SU-DHL-6 (cell line): ENCODE measurements around the gene RNF144B.

Experiments used
- EZH2phosphoT487 ChIP-seq: fragments of 200-600 bp; sonication (generic), shearing (Covaris generic); conservative IDR thresholded peaks from 2 replicates; pipeline ENCODE4 v1.6.1; 2018; ENCODE audit warnings: mild to moderate bottlenecking, antibody characterized with exemption, low read length, moderate library complexity, mixed read lengths
- TF ChIP-seq, protein P1 (sequence below): fragments of 200-600 bp; sonication (generic); IDR thresholded peaks from one replicate; pipeline ENCODE4 v1.5.1; 2017; ENCODE audit warnings: antibody characterized with exemption, mild to moderate bottlenecking, low read length, moderate library complexity; ENCODE audit not compliant: insufficient read depth, poor library complexity, severe bottlenecking

GRCh38 chr6:18436341-18436740, 49.2 kb downstream of the RNF144B start:
- TF ChIP-seq, protein P1, sequence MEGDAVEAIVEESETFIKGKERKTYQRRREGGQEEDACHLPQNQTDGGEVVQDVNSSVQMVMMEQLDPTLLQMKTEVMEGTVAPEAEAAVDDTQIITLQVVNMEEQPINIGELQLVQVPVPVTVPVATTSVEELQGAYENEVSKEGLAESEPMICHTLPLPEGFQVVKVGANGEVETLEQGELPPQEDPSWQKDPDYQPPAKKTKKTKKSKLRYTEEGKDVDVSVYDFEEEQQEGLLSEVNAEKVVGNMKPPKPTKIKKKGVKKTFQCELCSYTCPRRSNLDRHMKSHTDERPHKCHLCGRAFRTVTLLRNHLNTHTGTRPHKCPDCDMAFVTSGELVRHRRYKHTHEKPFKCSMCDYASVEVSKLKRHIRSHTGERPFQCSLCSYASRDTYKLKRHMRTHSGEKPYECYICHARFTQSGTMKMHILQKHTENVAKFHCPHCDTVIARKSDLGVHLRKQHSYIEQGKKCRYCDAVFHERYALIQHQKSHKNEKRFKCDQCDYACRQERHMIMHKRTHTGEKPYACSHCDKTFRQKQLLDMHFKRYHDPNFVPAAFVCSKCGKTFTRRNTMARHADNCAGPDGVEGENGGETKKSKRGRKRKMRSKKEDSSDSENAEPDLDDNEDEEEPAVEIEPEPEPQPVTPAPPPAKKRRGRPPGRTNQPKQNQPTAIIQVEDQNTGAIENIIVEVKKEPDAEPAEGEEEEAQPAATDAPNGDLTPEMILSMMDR = no peak
- TF ChIP-seq EZH2phosphoT487 = no peak
